HEK293T (cell line): ENCODE data around the gene SUZ12.
"Not testable (repeated sequence)": the region's sequence is repeated elsewhere in the genome, so short reads cannot be mapped to it uniquely, and the experiment has no call there.

Experiments
- CTCF ChIA-PET: fragments of 350-600 bp; formaldehyde crosslinking; extraction: SDS; loops from one replicate; lab custom pipeline; 2021; ENCODE audit warnings: antibody characterized with exemption, inconsistent platforms; lab: Yijun Ruan, JAX
- POLR2A ChIA-PET: fragments of 350-600 bp; formaldehyde crosslinking; extraction: SDS; loops from one replicate; lab custom pipeline; 2020; ENCODE audit warnings: antibody characterized with exemption, inconsistent platforms; lab: Yijun Ruan, JAX
- DNase-seq: peaks from one replicate; pipeline ENCODE4 v3.0.0; 2012; ENCODE audit warnings: mixed read lengths; ENCODE audit errors: extremely low spot score
- ARNT ChIP-seq: fragments of 450-650 bp; IDR thresholded peaks from 2 replicates; pipeline ENCODE4 v1.6.1; 2017; ENCODE audit warnings: mild to moderate bottlenecking
- BHLHE40 ChIP-seq: fragments of 450-650 bp; IDR thresholded peaks from 2 replicates; pipeline ENCODE4 v1.6.1; 2016; ENCODE audit warnings: mild to moderate bottlenecking, moderate library complexity, borderline replicate concordance
- CTBP1 ChIP-seq: fragments of 450-650 bp; IDR thresholded peaks from 2 replicates; pipeline ENCODE4 v1.6.1; 2016; ENCODE audit warnings: borderline replicate concordance
- ELF4 ChIP-seq: fragments of 450-650 bp; IDR thresholded peaks from 2 replicates; pipeline ENCODE4 v1.6.1; 2017; ENCODE audit warnings: antibody characterized with exemption
- FOXA1 ChIP-seq: fragments of 450-650 bp; IDR thresholded peaks from 2 replicates; pipeline ENCODE4 v1.6.1; 2016; ENCODE audit warnings: mild to moderate bottlenecking
- FOXK2 ChIP-seq: fragments of 450-650 bp; IDR thresholded peaks from 2 replicates; pipeline ENCODE4 v1.6.1; 2016; ENCODE audit warnings: mild to moderate bottlenecking
- FOXM1 ChIP-seq: fragments of 450-650 bp; IDR thresholded peaks from 2 replicates; pipeline ENCODE4 v1.6.1; 2017; ENCODE audit warnings: mild to moderate bottlenecking, borderline replicate concordance
- HDGF ChIP-seq: fragments of 450-650 bp; IDR thresholded peaks from 2 replicates; pipeline ENCODE4 v1.6.1; 2017; ENCODE audit warnings: antibody characterized with exemption, borderline replicate concordance
- L3MBTL2 ChIP-seq: fragments of 450-650 bp; conservative IDR thresholded peaks from 2 replicates; pipeline ENCODE4 v1.6.1; 2016; ENCODE audit warnings: mild to moderate bottlenecking
- LEF1 ChIP-seq: fragments of 450-650 bp; IDR thresholded peaks from 2 replicates; pipeline ENCODE4 v1.6.1; 2017; ENCODE audit warnings: mild to moderate bottlenecking, borderline replicate concordance
- NFRKB ChIP-seq: fragments of 450-650 bp; IDR thresholded peaks from 2 replicates; pipeline ENCODE4 v1.6.1; 2016; ENCODE audit warnings: mild to moderate bottlenecking, moderate library complexity
- PKNOX1 ChIP-seq: fragments of 450-650 bp; IDR thresholded peaks from 2 replicates; pipeline ENCODE4 v1.6.1; 2016
- SP1 ChIP-seq: fragments of 450-650 bp; IDR thresholded peaks from 2 replicates; pipeline ENCODE4 v1.6.1; 2017
- SUZ12 ChIP-seq: fragments of 450-650 bp; IDR thresholded peaks from 2 replicates; pipeline ENCODE4 v1.6.1; 2016; ENCODE audit warnings: mild to moderate bottlenecking
- TARDBP ChIP-seq: fragments of 450-650 bp; IDR thresholded peaks from 2 replicates; pipeline ENCODE4 v1.6.1; 2016
- ZNF384 ChIP-seq: fragments of 450-650 bp; IDR thresholded peaks from 2 replicates; pipeline ENCODE4 v1.6.1; 2016

SUZ12 gene

DNA sequence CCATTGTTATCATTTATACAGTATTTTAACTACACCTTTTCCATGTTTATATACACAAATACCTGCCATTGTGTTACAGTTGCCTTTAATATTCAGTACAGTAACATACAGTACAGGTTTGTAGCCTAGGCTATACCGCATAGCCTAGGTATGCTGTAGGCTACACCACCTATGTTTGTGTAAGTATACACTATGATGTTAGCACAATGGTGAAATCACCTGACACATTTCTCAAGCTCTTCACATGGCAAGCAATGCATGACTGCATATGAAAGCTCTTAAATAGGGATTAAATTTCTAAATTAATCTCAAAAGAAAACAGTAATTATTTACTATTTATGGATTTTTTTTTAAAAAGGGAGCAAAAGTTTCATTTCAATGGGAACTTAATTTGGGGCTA, 82.4 kb downstream of the SUZ12 start:
- ChIA-PET POLR2A (interaction anchor here (0.6 kb wide), 1 partner anchor 120 kb away, joined by 3 read pairs; no protein-coding TSS in a partner anchor), CTCF (no interaction called here)
- no peak for DNase-seq
- no peak for TF ChIP-seq FOXK2
- TF ChIP-seq CTBP1, result no peak

DNA sequence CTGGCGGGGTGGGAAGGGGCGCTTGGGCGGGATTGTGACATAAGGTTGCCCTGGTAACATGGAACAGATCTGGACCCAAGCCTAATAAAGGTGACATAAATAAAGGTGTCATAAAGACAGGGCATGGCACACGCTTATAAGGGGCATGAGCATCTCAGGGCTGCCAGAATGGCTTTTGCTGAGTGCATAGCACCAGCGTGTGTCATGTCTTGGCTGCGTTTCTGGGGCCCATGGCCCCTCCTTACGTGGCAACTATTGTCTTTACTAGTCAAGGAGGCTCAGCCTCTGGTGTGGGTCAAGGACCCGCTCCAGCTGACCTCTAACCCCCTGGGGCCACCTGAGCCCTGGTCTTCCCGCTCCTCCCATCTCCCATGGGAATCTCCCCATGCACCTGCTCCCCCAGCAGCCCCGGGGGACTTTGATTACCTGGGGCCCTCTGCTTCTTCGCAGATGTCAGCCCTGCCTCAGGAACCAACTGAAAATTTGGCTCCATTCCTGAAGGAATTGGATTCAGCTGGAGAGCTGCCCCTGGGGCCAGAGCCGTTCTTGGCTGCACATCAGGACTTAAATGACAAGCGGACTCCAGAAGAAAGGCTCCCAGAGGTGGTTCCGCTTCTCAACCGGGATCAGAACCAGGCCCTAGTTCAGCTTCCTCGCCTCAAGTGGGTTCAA, 84.3 kb downstream of the SUZ12 start:
- DNase-seq, result no peak
- POLR2A ChIA-PET, result no interaction called here
- CTCF ChIA-PET, result no interaction called here
- TF ChIP-seq TARDBP, result no peak
- no peak for TF ChIP-seq FOXM1
- TF ChIP-seq FOXA1, result no peak
- TF ChIP-seq SP1, result no peak
- TF ChIP-seq FOXK2, result no peak
- no peak for TF ChIP-seq NFRKB
- no peak for TF ChIP-seq ARNT
- no peak for TF ChIP-seq CTBP1
- TF ChIP-seq PKNOX1, result no peak
- no peak for TF ChIP-seq LEF1
- no peak for TF ChIP-seq ZNF384
- TF ChIP-seq BHLHE40, result no peak
- no peak for TF ChIP-seq SUZ12
- TF ChIP-seq ELF4, result no peak
- no peak for TF ChIP-seq L3MBTL2

DNA sequence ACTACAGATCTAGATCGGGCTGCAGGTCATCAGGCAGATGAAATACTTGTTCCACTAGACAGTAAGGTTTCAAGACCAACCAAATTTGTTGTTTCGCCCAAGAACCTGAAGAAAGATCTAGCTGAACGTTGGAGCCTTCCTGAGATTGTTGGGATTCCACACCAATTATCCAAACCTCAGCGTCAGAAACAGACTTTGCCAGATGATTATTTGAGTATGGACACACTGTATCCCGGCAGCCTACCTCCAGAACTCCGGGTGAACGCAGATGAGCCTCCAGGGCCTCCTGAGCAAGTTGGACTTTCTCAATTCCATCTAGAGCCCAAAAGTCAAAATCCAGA, 84.8 kb downstream of the SUZ12 start:
- ChIA-PET CTCF (no interaction called here), POLR2A (no interaction called here)
- DNase-seq, result no peak
- TF ChIP-seq ARNT (no peak), ELF4 (no peak), L3MBTL2 (no peak), SP1 (no peak), HDGF (no peak), FOXM1 (no peak), LEF1 (no peak), FOXK2 (no peak), FOXA1 (no peak), SUZ12 (no peak)

GRCh38 chr17:32022554-32022953, 85.7 kb downstream of the SUZ12 start:
- DNase-seq, CTCF ChIA-PET, POLR2A ChIA-PET: not testable (repeated sequence)

DNA sequence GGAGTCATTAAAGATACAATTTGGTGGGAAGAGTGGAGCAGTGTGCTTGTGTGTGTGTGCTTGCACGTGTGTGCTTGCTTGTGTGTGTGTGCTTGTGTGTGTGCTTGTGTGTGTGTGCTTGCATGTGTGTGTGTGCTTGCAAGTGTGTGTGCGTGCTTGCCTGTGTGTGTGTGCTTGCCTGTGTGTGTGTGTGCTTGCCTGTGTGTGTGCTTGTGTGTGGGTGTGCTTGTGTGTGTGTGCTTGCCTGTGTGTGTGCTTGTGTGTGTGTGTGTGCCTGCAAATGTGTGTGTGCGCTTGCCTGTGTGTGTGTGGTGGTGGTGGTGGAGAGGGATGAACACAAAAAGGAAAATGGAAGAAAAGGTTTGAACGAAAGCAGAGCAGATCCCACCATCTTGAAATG, 90.5 kb downstream of the SUZ12 start:
- TF ChIP-seq TARDBP, result peak; percentile 78; the same call in 1 of the 2 replicates
- DNase-seq, POLR2A ChIA-PET, CTCF ChIA-PET: not testable (repeated sequence)

- ChIA-PET POLR2A (no interaction called here), CTCF (no interaction called here)
- no peak for DNase-seq
- no peak for TF ChIP-seq ZNF384
- TF ChIP-seq SUZ12, result no peak
- no peak for TF ChIP-seq ARNT
- no peak for TF ChIP-seq CTBP1
- TF ChIP-seq NFRKB, result no peak
- no peak for TF ChIP-seq L3MBTL2
- no peak for TF ChIP-seq HDGF
- TF ChIP-seq FOXM1, result no peak
- TF ChIP-seq TARDBP, result no peak
- no peak for TF ChIP-seq PKNOX1
- no peak for TF ChIP-seq BHLHE40
- TF ChIP-seq SP1, result no peak
These were observed 96.4 kb downstream of the SUZ12 start for GRCh38 chr17:32033223-32033622.

- DNase-seq, POLR2A ChIA-PET, CTCF ChIA-PET: not testable (repeated sequence)
These were observed 97.0 kb downstream of the SUZ12 start for GRCh38 chr17:32033812-32034211.

- POLR2A ChIA-PET, CTCF ChIA-PET, DNase-seq: not testable (repeated sequence)
These were observed 103.4 kb downstream of the SUZ12 start for GRCh38 chr17:32040246-32040645.

DNA sequence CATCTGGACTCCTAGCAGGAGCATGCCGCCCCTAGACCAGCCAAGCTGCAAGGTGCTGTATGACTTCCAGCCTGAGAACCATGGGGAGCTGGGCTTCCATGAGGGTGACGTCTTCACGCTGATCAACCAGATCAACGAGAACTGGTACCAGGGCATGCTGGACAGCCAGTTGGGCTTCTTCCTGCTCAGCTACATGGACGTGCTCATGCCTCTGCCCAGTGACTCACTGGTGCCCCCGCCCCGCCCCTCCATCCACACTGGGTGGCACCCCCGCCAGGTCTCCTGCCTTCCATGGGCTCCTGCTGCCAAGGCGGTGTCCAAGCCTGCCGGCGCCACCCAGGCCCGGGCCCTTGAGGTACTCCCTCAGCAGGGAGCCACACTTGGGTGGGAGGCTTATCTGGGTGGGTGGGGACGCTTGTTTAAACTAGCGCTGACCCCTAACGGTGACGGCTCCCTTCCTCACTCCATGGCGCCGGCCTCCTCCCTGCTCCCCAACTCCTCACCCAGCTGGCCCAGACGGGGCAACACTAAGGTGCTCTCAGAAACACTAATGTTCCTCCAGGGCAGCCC, 104.6 kb downstream of the SUZ12 start:
- POLR2A ChIA-PET, DNase-seq, CTCF ChIA-PET: not testable (repeated sequence)

DNA sequence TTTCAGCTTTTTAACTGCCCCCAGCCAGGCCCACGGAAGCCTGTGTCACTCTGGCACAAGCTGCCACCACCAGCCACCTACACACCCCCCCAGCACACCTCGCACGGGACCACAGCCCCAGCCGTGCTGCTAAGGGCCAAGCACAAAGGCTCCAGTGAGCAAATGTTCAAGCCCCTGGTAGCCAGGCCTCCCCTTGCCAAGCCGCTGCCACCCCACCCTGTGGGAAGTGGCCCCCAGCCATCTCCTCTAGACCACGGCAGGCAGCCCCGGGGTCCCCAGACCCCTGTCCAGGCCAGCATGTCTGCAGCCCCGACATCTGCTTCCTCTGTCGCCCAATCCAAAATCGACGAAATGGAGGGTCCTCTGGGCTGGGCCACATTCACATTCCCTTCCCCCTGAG, 105.5 kb downstream of the SUZ12 start:
- DNase-seq, POLR2A ChIA-PET, CTCF ChIA-PET: not testable (repeated sequence)

DNA sequence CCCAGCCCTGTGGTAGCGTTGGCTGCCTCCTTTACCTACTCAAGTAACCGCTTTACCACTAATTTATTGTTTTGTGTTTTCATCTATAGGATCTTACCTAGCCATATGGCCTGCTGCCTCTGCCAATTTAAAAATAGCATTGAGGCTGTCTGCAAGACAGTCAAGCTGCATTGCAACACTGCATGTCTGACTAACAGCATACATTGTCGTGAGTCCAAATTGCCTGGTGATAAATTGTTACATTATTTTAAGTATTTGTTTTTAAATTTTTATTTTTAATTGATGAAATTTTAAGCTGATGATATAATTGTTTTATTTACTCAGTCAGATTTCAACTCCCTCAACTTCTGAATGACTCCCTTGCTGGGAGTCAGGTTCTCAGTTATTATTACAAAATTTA, 108.8 kb downstream of the SUZ12 start:
- CTCF ChIA-PET, DNase-seq, POLR2A ChIA-PET: not testable (repeated sequence)

GRCh38 chr17:32047663-32048062, 110.9 kb downstream of the SUZ12 start:
- CTCF ChIA-PET, DNase-seq, POLR2A ChIA-PET: not testable (repeated sequence)
